HG03558 (cell line): ENCODE measurements around the gene GCSAM.
"Not testable (repeated sequence)": the region's sequence is repeated elsewhere in the genome, so short reads cannot be mapped to it uniquely, and the experiment has no call there.

Experiments used
- ATAC-seq: cut with Tn5 transposase; IDR thresholded peaks from one replicate; pipeline ENCODE4 v1.9.1; 2021; ENCODE audit warnings: moderate number of reproducible peaks; ENCODE audit not compliant: unreplicated experiment; ENCODE audit errors: extremely low read depth

GCSAM gene

DNA sequence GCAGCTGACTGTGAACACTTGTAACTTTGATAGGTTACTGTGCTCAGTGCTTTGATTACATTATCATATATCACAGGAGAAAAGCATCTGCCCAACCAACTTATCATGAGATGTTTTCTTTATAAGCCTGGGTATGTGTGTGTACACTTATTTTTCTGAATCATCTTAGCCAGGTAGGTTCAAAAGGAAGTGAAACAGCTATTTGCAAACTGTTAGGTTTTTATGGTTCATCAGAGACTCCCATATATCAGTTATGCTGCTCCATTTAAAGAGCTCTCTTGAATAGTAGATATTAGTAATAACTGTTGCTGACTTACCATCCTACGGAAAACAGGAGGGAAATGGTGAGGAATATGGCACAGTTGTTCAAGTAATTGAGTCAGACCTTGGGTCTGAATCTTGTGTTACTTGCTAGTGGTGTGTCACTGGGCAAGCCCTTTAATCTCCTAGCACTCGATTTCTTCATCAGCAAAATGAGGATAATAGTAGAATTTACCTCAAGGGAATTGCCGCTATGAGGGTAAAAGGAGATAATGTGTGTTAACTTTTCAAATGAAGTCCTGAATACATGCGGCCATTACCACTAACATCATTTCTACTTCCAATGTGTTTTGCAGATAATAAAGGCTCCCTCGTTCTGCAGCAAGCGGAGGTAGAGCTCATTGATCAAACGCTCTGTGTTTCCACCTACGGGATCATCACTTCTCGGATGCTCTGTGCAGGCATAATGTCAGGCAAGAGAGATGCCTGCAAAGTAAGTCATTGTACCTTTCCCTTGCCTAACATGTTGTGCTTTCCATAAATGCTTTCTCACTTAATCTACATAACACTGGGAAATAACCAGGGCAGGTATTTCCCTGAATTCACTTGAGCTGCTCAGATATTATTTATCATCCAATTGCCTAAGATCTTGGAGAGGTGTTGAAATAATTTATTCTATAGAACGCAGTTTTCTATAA is 54.6 kb downstream of the GCSAM start:
- ATAC-seq, result no peak

DNA sequence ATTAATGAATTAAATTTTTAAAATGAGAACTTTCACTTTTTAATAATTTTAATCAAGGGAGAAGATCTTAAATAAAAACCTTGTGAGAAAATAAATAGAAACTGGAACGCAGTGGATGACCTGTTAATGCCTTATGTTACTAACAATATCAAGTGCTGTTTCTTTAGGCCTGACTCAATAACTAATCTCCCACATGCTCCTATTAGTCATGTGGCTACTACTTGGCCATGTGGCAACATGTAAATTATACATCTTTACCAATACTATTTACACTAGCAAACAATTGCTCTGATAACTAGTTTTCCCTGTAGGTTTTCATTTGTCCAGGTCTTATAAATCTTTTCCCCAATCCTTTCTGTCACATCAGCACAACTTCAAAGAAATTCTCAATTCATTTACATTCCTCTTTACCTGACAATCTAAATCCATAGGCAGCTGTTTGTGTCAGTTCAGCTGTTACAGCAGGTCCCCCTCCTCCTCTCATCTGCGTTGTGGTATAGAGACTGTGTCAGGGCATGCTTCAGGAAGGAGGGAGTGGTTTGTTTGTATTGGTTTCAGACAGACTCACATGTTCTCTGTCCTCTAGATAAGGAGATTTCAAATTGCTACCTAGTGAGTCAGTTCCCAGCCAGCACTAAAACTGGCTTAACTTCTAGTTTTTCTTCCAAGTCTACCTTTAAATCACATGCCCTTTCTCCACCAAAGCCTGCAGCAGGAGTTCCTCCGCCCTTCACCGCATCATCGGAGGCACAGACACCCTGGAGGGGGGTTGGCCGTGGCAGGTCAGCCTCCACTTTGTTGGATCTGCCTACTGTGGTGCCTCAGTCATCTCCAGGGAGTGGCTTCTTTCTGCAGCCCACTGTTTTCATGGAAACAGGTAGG is 58.2 kb downstream of the GCSAM start:
- peak; percentile 78 for ATAC-seq

DNA sequence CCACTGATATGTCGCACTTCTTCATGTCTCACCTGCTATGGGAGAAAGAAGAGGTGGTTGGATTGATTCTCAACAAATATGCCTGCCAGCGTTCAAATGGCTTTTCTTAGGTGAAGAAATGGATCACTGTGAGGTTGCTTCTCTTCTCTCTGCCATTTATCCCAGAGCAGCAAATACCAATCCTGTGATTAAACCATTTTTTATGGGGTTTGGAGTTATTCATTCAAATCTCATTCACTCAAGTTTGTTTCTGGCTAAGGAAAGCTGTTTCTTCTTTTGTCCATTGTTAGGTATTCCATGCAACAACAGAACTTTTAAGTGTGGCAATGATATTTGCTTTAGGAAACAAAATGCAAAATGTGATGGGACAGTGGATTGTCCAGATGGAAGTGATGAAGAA is 59.0 kb downstream of the GCSAM start:
- no peak for ATAC-seq

DNA sequence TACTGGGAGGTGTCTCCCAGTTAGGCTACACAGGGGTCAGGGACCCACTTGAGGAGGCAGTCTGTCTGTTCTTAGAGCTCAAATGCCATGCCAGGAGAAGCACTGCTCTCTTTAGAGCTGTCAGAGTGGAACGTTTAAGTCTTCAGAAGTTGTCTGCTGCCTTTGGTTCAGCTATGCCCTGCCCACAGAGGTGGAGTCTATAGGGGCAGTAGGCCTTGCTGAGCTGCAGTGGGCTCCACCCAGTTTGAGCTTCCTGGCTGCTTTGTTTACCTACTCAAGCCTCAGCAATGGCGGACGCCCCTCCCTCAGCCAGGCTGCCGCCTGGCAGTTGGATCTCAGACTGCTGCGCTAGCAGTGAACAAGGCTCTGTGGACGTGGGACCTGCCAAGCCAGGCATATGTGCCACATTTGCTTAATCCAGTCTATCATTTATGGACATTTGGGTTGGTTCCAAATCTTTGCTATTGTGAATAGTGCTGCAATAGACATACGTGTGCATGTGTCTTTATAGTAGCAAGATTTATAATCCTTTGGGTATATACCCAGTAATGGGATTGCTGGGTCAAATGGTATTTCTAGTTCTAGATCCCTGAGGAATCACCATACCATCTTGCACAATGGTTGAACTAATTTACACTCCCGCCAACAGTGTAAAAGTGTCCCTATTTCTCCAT is 60.5 kb downstream of the GCSAM start:
- not testable (repeated sequence) for ATAC-seq
